IMR-90 (cell line): ENCODE data around the gene DGKG. TPM values are rescaled to one million over a fixed set of nuclear protein-coding genes. Genes with fewer than 3 reads are reported as not detected.

Experiments
- ATAC-seq: fragments of 200-7000 bp; cut with Tn5 transposase; 2 replicates; pipeline ENCODE4 v1.9.1; 2020; ENCODE audit warnings: low read depth, mild to moderate bottlenecking, moderate library complexity
- BruUV-seq: library from RNA; stranded (reverse); fragments of 400-500 nt; replicated peaks from 2 replicates; lab custom pipeline; 2021; lab: Mats Ljungman, UMichigan
- CTCF ChIA-PET: fragments of 300-600 bp; formaldehyde crosslinking; extraction: SDS; loops from one replicate; lab custom pipeline; 2021; ENCODE audit warnings: antibody characterized with exemption; lab: Yijun Ruan, JAX
- POLR2A ChIA-PET: fragments of 300-600 bp; sonication (Branson Sonifier 250); formaldehyde crosslinking; loops from one replicate; lab custom pipeline; 2022; ENCODE audit warnings: antibody characterized with exemption; ENCODE audit not compliant: unreplicated experiment; lab: Charles Lee
- DNase-seq: peaks from one replicate; pipeline ENCODE4 v3.0.0; 2013
- H2AFZ ChIP-seq: replicated peaks from 2 replicates; pipeline ENCODE3; 2013; ENCODE audit warnings: low read length, mild to moderate bottlenecking; ENCODE audit not compliant: poor library complexity
- H2AK5ac ChIP-seq: 2 replicates; pipeline ENCODE4 v1.6.1; 2013; ENCODE audit warnings: low read depth, low read length, inconsistent platforms
- H2AK9ac ChIP-seq: replicated peaks from 2 replicates; pipeline ENCODE3; 2013; ENCODE audit warnings: mild to moderate bottlenecking, low read depth, low read length, moderate library complexity; ENCODE audit not compliant: poor library complexity
- H2BK120ac ChIP-seq: 2 replicates; pipeline ENCODE4 v1.6.1; 2013; ENCODE audit warnings: low read depth, low read length, inconsistent platforms
- H2BK15ac ChIP-seq: 3 replicates; pipeline ENCODE4 v1.6.1; 2013; ENCODE audit warnings: low read depth, low read length, inconsistent platforms
- H2BK20ac ChIP-seq: 2 replicates; pipeline ENCODE4 v1.6.1; 2013; ENCODE audit warnings: low read depth, mild to moderate bottlenecking, inconsistent platforms, low read length, moderate library complexity
- H2BK5ac ChIP-seq: 2 replicates; pipeline ENCODE4 v1.6.1; 2013; ENCODE audit warnings: mild to moderate bottlenecking, low read depth, low read length, inconsistent platforms; ENCODE audit not compliant: poor library complexity, severe bottlenecking
- H3K14ac ChIP-seq: replicated peaks from 2 replicates; pipeline ENCODE4 v1.6.1; 2013; ENCODE audit warnings: low read depth, low read length, inconsistent platforms
- H3K18ac ChIP-seq: 2 replicates; pipeline ENCODE4 v1.6.1; 2013; ENCODE audit warnings: low read depth, low read length, control low read depth
- H3K23ac ChIP-seq: 2 replicates; pipeline ENCODE4 v1.6.1; 2013; ENCODE audit warnings: low read depth, low read length, inconsistent platforms
- H3K27ac ChIP-seq: 2 replicates; pipeline ENCODE4 v1.5.1; 2013; ENCODE audit warnings: mild to moderate bottlenecking, control low read depth, low read length; ENCODE audit not compliant: insufficient read depth
- H3K27me3 ChIP-seq: 2 replicates; pipeline ENCODE4 v1.6.1; 2013; ENCODE audit warnings: low read length; ENCODE audit not compliant: control insufficient read depth, insufficient read depth
- H3K36me3 ChIP-seq: 2 replicates; pipeline ENCODE4 v1.6.1; 2013; ENCODE audit warnings: low read length, mixed read lengths; ENCODE audit not compliant: control insufficient read depth, insufficient read depth
- H3K4ac ChIP-seq: 2 replicates; pipeline ENCODE4 v1.6.1; 2013; ENCODE audit warnings: low read depth, low read length, inconsistent platforms
- H3K4me1 ChIP-seq: 2 replicates; pipeline ENCODE4 v1.6.1; 2013; ENCODE audit warnings: low read length, mixed read lengths; ENCODE audit not compliant: control insufficient read depth, insufficient read depth
- H3K4me2 ChIP-seq: 2 replicates; pipeline ENCODE4 v1.6.1; 2013; ENCODE audit warnings: low read depth, mild to moderate bottlenecking, control low read depth, low read length, moderate library complexity
- H3K4me3 ChIP-seq: 2 replicates; pipeline ENCODE4 v1.5.1; 2013; ENCODE audit warnings: low read depth, mild to moderate bottlenecking, control low read depth, low read length, moderate library complexity; ENCODE audit not compliant: insufficient read depth
- H3K56ac ChIP-seq: 2 replicates; pipeline ENCODE4 v1.6.1; 2013; ENCODE audit warnings: low read length, inconsistent platforms; ENCODE audit not compliant: insufficient read depth; ENCODE audit errors: extremely low read depth
- H3K79me1 ChIP-seq, 2 experiments: 2 replicates each; pipeline ENCODE4 v1.6.1; 2013; ENCODE audit warnings: low read length in 2 of 2, inconsistent platforms in 1 of 2, low read depth in 1 of 2
- H3K9ac ChIP-seq: 2 replicates; pipeline ENCODE4 v1.6.1; 2013; ENCODE audit warnings: low read depth, low read length, control low read depth
- H3K9me1 ChIP-seq: 2 replicates; pipeline ENCODE4 v1.6.1; 2013; ENCODE audit warnings: low read length, inconsistent platforms; ENCODE audit not compliant: insufficient read depth
- H3K9me3 ChIP-seq: 2 replicates; pipeline ENCODE4 v1.6.1; 2013; ENCODE audit warnings: low read length; ENCODE audit not compliant: control insufficient read depth, insufficient read depth
- H4K20me1 ChIP-seq: 2 replicates; pipeline ENCODE4 v1.6.1; 2013; ENCODE audit warnings: low read length, inconsistent platforms; ENCODE audit not compliant: insufficient read depth
- H4K5ac ChIP-seq: 2 replicates; pipeline ENCODE4 v1.6.1; 2013; ENCODE audit warnings: mild to moderate bottlenecking, low read depth, low read length, control low read depth
- H4K8ac ChIP-seq, 2 experiments: 2 replicates each; pipeline ENCODE4 v1.6.1; 2013; ENCODE audit warnings: low read depth in 2 of 2, low read length in 2 of 2, control low read depth in 1 of 2, inconsistent platforms in 1 of 2
- H4K91ac ChIP-seq: 2 replicates; pipeline ENCODE4 v1.6.1; 2013; ENCODE audit warnings: low read depth, low read length, inconsistent platforms; ENCODE audit not compliant: insufficient read depth
- BHLHE40 ChIP-seq: fragments of 150-350 bp; IDR thresholded peaks from 2 replicates; pipeline ENCODE4 v1.6.1; 2016; ENCODE audit warnings: mild to moderate bottlenecking, low read depth, low read length
- CEBPB ChIP-seq: IDR thresholded peaks from 2 replicates; pipeline ENCODE4 v1.6.1; 2012; ENCODE audit warnings: low read depth, low read length, improper control_type of control experiment
- CHD1 ChIP-seq: IDR thresholded peaks from 2 replicates; pipeline ENCODE4 v1.6.1; 2012; ENCODE audit warnings: low read depth, low read length, improper control_type of control experiment
- CTCF ChIP-seq: conservative IDR thresholded peaks from 2 replicates; pipeline ENCODE4 v1.5.1; 2012; ENCODE audit warnings: mild to moderate bottlenecking, low read depth, low read length, improper control_type of control experiment
- ELK1 ChIP-seq: fragments of 150-350 bp; IDR thresholded peaks from 2 replicates; pipeline ENCODE4 v1.6.1; 2016; ENCODE audit warnings: low read depth, mild to moderate bottlenecking, low read length, moderate library complexity, borderline replicate concordance
- FOS ChIP-seq: fragments of 150-350 bp; IDR thresholded peaks from 2 replicates; pipeline ENCODE4 v1.6.1; 2016; ENCODE audit warnings: low read depth, low read length
- MAFK ChIP-seq: IDR thresholded peaks from 2 replicates; pipeline ENCODE4 v1.6.1; 2012; ENCODE audit warnings: low read depth, low read length, improper control_type of control experiment
- MAZ ChIP-seq: IDR thresholded peaks from 2 replicates; pipeline ENCODE4 v1.6.1; 2012; ENCODE audit warnings: low read depth, mild to moderate bottlenecking, low read length, improper control_type of control experiment, moderate library complexity, borderline replicate concordance
- MXI1 ChIP-seq: IDR thresholded peaks from 2 replicates; pipeline ENCODE4 v1.6.1; 2012; ENCODE audit warnings: low read depth, mild to moderate bottlenecking, low read length, moderate library complexity, borderline replicate concordance
- NFE2L2 ChIP-seq: fragments of 150-350 bp; IDR thresholded peaks from 2 replicates; pipeline ENCODE4 v1.6.1; 2016; ENCODE audit warnings: low read depth, mild to moderate bottlenecking, low read length
- POLR2A ChIP-seq: IDR thresholded peaks from 2 replicates; pipeline ENCODE4 v1.6.1; 2012; ENCODE audit warnings: mild to moderate bottlenecking, low read depth, low read length
- RAD21 ChIP-seq: IDR thresholded peaks from 2 replicates; pipeline ENCODE4 v1.6.1; 2012; ENCODE audit warnings: low read length, improper control_type of control experiment
- RCOR1 ChIP-seq: IDR thresholded peaks from 2 replicates; pipeline ENCODE4 v1.6.1; 2012; ENCODE audit warnings: mild to moderate bottlenecking, low read length, improper control_type of control experiment; ENCODE audit not compliant: insufficient replicate concordance
- RFX5 ChIP-seq: IDR thresholded peaks from 2 replicates; pipeline ENCODE4 v1.8.0; 2012; ENCODE audit warnings: low read depth, mild to moderate bottlenecking, low read length, moderate library complexity
- SMC3 ChIP-seq: fragments of 150-350 bp; IDR thresholded peaks from 2 replicates; pipeline ENCODE4 v1.6.1; 2016; ENCODE audit warnings: low read depth, mild to moderate bottlenecking, antibody characterized with exemption, low read length, moderate library complexity
- USF2 ChIP-seq: fragments of 150-350 bp; IDR thresholded peaks from 2 replicates; pipeline ENCODE4 v1.6.1; 2017; ENCODE audit warnings: mild to moderate bottlenecking, antibody characterized with exemption, low read length, low read depth
- WGBS, 2 experiments: methylation state at CpG; one replicate each; pipeline versions ENCODE4 v1.1.5 to v1.1.7; 2013; ENCODE audit warnings: missing lambda C conversion rate in 2 of 2; ENCODE audit not compliant: insufficient read length in 1 of 2; ENCODE audit errors: extremely low coverage in 2 of 2; 5-methylcytosine and 5-hydroxymethylcytosine counted together
- dilution Hi-C: fragments of 300-500 bp; cut with HindIII; formaldehyde crosslinking; loops from one replicate; pipeline ENCODE4 v1.14.3; 2018; ENCODE audit warnings: low sequenced_read_pairs; ENCODE audit not compliant: unreplicated experiment
- in situ Hi-C: fragments of 300-500 bp; cut with MboI; formaldehyde crosslinking; loops from 3 replicates; pipeline ENCODE4 v1.14.3; 2019; ENCODE audit warnings: low sequenced_read_pairs, inconsistent platforms, mixed read lengths
- intact Hi-C: fragments of 100-400 bp; cut with micrococcal nuclease; formaldehyde crosslinking; loops from 2 replicates; pipeline ENCODE4 v1.10.0; 2022
- polyA plus RNA-seq, 3 experiments: library from polyadenylated mRNA; depleted of rRNA; stranded (reverse); fragments of >200 nt; gene quantifications; 2 replicates each; pipeline ENCODE4 v1.2.3, GENCODE V29; 2012; ENCODE audit warnings: low replicate concordance in 1 of 3
- total RNA-seq: library from RNA; depleted of rRNA; stranded (reverse); fragments of >200 nt; gene quantifications from 2 replicates; pipeline ENCODE4 v1.2.3, GENCODE V29; 2012

The DGKG gene
- total and polyA plus RNA-seq, 2 of the 4 experiments (the other 2 are of a cell fraction), result 1.2 to 4.1 TPM

DNA sequence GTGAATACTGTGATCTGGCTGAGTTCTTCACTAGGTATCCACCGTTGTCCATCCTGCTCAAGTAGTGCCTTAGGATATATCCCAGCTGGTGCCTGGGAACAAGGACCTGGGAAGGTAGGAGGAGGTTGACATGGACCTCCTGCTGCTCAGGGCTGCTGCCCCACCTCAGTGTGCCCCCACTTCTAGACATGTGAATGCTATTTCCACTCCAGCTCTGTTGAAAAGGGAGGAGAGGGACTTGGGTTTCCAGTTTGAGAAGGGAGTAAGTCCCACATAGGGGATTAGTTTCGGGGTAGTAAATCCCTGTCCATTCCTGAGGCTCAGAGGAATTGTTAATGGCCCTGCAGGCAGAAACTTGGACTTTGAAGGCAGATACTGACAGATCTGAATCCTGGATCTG, 220.2 kb downstream of the DGKG start:
- Histone ChIP-seq H3K9me1 (no peaks in the 10 kb centered on the region; the same call in 1 of the 2 replicates), H3K18ac (no peak overlapping the region), H2BK15ac (no peak overlapping the region), H3K56ac (no peak overlapping the region), H2AK5ac (no peak overlapping the region), H3K4me3 (no peak overlapping the region), H3K9ac (no peak overlapping the region), H3K23ac (no peak overlapping the region), H3K14ac (no peak overlapping the region), H3K9me3 (no peaks in the 10 kb centered on the region), H3K4me1 (no peaks in the 10 kb centered on the region), H3K27ac (no peak overlapping the region), H4K91ac (no peak overlapping the region), H3K4me2 (no peak overlapping the region), H3K36me3 (no peaks in the 10 kb centered on the region), H4K8ac (no peak overlapping the region), H3K79me1 (no peaks in the 10 kb centered on the region), H3K27me3 (peaks cover 23% of the 10 kb centered on the region), H2AK9ac (no peak overlapping the region), H3K4ac (no peak overlapping the region), H2BK5ac (no peak overlapping the region), H4K5ac (no peak overlapping the region), H2AFZ (no peak overlapping the region), H4K20me1 (no peaks in the 10 kb centered on the region), H2BK120ac (no peak overlapping the region), H2BK20ac (no peak overlapping the region)
- POLR2A ChIA-PET, result no interaction called here
- DNase-seq, result no peak
- WGBS, 2 experiments, result no CpG with 5 or more reads among the region's 2 CpGs
- in situ Hi-C loops (no loop called here), intact Hi-C loops (no loop called here), dilution Hi-C loops (no loop called here)
- no peak for ATAC-seq
- CTCF ChIA-PET, result no interaction called here
- no TSS peak for BruUV-seq
- no peak for TF ChIP-seq CHD1
- no peak for TF ChIP-seq CEBPB
- no peak for TF ChIP-seq RCOR1
- no peak for TF ChIP-seq USF2
- TF ChIP-seq SMC3, result no peak
- no peak for TF ChIP-seq MXI1
- no peak for TF ChIP-seq NFE2L2
- TF ChIP-seq BHLHE40, result no peak
- no peak for TF ChIP-seq RFX5
- no peak for TF ChIP-seq RAD21
- no peak for TF ChIP-seq MAFK
- TF ChIP-seq FOS, result no peak
- TF ChIP-seq CTCF, result no peak
- TF ChIP-seq ELK1, result no peak
- no peak for TF ChIP-seq POLR2A
- no peak for TF ChIP-seq MAZ
